ENCODE data around the gene H2BW2.

DNA sequence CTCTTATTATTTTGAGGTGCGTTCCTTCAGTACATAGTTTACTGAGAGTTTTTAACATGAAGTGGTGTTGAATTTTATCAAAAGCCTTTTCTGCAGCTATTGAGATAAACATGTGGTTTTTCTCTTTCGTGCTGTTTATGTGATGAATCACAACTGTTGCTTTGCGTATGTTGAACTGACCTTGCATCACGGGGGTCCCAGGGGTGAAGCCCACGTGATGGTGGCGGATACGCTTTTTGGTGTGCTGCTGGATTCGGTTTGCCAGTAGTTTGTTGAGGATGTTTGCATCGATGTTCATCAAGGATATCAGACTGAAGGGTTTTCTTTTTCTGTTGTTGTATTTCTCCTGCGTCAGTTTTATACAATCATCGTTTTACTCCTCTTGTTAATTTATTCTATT lies 21.6 kb upstream of the H2BW2 start:
- TF ChIP-seq GRHL2 (CRISPR knock-in tag; IDR thresholded peaks at IDR 0.05; ENCODE audit: insufficient replicate concordance, severe bottlenecking) (no peak), NFE2L1 (CRISPR knock-in tag; IDR thresholded peaks at IDR 0.05) (no peak), ESRRA (CRISPR knock-in tag; IDR thresholded peaks at IDR 0.05; ENCODE audit: borderline replicate concordance) (no peak), ZBTB21 (CRISPR knock-in tag; IDR thresholded peaks at IDR 0.05; ENCODE audit: borderline replicate concordance) (no peak), ZNF121 (CRISPR knock-in tag; IDR thresholded peaks at IDR 0.05) (no peak), OVOL2 (CRISPR knock-in tag; IDR thresholded peaks at IDR 0.05; ENCODE audit: borderline replicate concordance) (no peak)
- TF ChIP-seq, protein P1, sequence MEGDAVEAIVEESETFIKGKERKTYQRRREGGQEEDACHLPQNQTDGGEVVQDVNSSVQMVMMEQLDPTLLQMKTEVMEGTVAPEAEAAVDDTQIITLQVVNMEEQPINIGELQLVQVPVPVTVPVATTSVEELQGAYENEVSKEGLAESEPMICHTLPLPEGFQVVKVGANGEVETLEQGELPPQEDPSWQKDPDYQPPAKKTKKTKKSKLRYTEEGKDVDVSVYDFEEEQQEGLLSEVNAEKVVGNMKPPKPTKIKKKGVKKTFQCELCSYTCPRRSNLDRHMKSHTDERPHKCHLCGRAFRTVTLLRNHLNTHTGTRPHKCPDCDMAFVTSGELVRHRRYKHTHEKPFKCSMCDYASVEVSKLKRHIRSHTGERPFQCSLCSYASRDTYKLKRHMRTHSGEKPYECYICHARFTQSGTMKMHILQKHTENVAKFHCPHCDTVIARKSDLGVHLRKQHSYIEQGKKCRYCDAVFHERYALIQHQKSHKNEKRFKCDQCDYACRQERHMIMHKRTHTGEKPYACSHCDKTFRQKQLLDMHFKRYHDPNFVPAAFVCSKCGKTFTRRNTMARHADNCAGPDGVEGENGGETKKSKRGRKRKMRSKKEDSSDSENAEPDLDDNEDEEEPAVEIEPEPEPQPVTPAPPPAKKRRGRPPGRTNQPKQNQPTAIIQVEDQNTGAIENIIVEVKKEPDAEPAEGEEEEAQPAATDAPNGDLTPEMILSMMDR (IDR thresholded peaks at IDR 0.05) = no peak
- TF ChIP-seq, protein P2, sequence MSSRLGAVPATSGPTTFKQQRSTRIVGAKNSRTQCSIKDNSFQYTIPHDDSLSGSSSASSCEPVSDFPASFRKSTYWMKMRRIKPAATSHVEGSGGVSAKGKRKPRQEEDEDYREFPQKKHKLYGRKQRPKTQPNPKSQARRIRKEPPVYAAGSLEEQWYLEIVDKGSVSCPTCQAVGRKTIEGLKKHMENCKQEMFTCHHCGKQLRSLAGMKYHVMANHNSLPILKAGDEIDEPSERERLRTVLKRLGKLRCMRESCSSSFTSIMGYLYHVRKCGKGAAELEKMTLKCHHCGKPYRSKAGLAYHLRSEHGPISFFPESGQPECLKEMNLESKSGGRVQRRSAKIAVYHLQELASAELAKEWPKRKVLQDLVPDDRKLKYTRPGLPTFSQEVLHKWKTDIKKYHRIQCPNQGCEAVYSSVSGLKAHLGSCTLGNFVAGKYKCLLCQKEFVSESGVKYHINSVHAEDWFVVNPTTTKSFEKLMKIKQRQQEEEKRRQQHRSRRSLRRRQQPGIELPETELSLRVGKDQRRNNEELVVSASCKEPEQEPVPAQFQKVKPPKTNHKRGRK (CRISPR knock-in tag; IDR thresholded peaks at IDR 0.05; ENCODE audit: borderline replicate concordance) = no peak
- TF ChIP-seq, protein P3, sequence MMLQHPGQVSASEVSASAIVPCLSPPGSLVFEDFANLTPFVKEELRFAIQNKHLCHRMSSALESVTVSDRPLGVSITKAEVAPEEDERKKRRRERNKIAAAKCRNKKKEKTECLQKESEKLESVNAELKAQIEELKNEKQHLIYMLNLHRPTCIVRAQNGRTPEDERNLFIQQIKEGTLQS (CRISPR knock-in tag; conservative IDR thresholded peaks at IDR 0.05) = no peak

Measured in WTC11 (cell line).